Measurements from ENCODE around the gene CDKL5.

- TF ChIP-seq CTCF (conservative IDR thresholded peaks at IDR 0.05; ENCODE audit: low read depth in 2 of 2) (no peak), POLR2AphosphoS5 (IDR thresholded peaks at IDR 0.05; ENCODE audit: low read depth) (no peak)
Observed at GRCh38 chrX:18577400-18577799, 152.0 kb downstream of the CDKL5 start.

Data from GM23338 (cell line).